ENCODE results near the gene ALOX12B.

- TF ChIP-seq CTCF (IDR thresholded peaks at IDR 0.05; ENCODE audit: low read length): no peak
- TF ChIP-seq EZH2 (IDR thresholded peaks at IDR 0.05; ENCODE audit: borderline replicate concordance, low read length): no peak
These were observed 28.4 kb downstream of the ALOX12B start for GRCh38 chr17:8059131-8059530.

Measured in OCI-LY1 (cell line).